Hepatocyte (in vitro differentiated cells): Measurements from ENCODE around the gene CACNA1C.

ENCODE experiments used
- CTCF ChIP-seq: fragments of 200-600 bp; sonication (generic); IDR thresholded peaks from 2 replicates; pipeline ENCODE4 v1.5.1; 2016; ENCODE audit warnings: antibody characterized with exemption, mild to moderate bottlenecking; ENCODE audit not compliant: poor library complexity
- EZH2 ChIP-seq: fragments of 200-600 bp; sonication (generic); IDR thresholded peaks from 2 replicates; pipeline ENCODE4 v1.6.1; 2016; ENCODE audit warnings: antibody characterized with exemption, mild to moderate bottlenecking, borderline replicate concordance
- EZH2phosphoT487 ChIP-seq: fragments of 200-600 bp; sonication (generic); IDR thresholded peaks from one replicate; pipeline ENCODE4 v1.6.1; 2018; ENCODE audit warnings: antibody characterized with exemption, mild to moderate bottlenecking, low read depth, moderate library complexity; ENCODE audit not compliant: unreplicated experiment, severe bottlenecking

GRCh38 chr12:2261708-2262107 is 208.9 kb downstream of the CACNA1C start:
- TF ChIP-seq CTCF, result no peak
- no peak for TF ChIP-seq EZH2
- no peak for TF ChIP-seq EZH2phosphoT487
